Measurements from ENCODE around the gene SERINC5. TPM values are rescaled to one million over a fixed set of nuclear protein-coding genes. Genes with fewer than 3 reads are reported as not detected.

SERINC5 gene
- total and polyA plus RNA-seq, 9 donors = 13.1 to 23.5 (median 16.7) TPM

GRCh38 chr5:80134876-80135275 lies 121.0 kb downstream of the SERINC5 start:
- Histone ChIP-seq H3K27ac (ENCODE audit: low read length) (no peak overlapping the region), H3K27me3 (ENCODE audit: control insufficient read depth, insufficient read depth, low read length) (no peaks in the 10 kb centered on the region), H3K4me1 (ENCODE audit: control insufficient read depth, insufficient read depth, low read length) (no peaks in the 10 kb centered on the region), H3K9me3 (replicated peaks; ENCODE audit: control insufficient read depth, low read depth, low read length) (no peaks in the 10 kb centered on the region), H3K4me3 (ENCODE audit: low read length) (no peak overlapping the region), H3K36me3 (ENCODE audit: control insufficient read depth, insufficient read depth, low read length) (no peaks in the 10 kb centered on the region)
- no peak for DNase-seq
- WGBS (ENCODE audit: insufficient coverage) = 100% methylated on average over 1 of the region's 3 CpGs

GRCh38 chr5:80129146-80129545 lies 126.7 kb downstream of the SERINC5 start:
- Histone ChIP-seq H3K4me3 (ENCODE audit: low read length) (no peak overlapping the region), H3K9me3 (replicated peaks; ENCODE audit: control insufficient read depth, low read depth, low read length) (no peaks in the 10 kb centered on the region), H3K27ac (ENCODE audit: low read length) (no peak overlapping the region), H3K4me1 (ENCODE audit: control insufficient read depth, insufficient read depth, low read length) (peaks cover 4% of the 10 kb centered on the region), H3K27me3 (ENCODE audit: control insufficient read depth, insufficient read depth, low read length) (no peaks in the 10 kb centered on the region), H3K36me3 (ENCODE audit: control insufficient read depth, insufficient read depth, low read length) (no peaks in the 10 kb centered on the region)
- DNase-seq = no peak
- WGBS (ENCODE audit: insufficient coverage) = 60% methylated on average over 1 of the region's 5 CpGs

GRCh38 chr5:80128141-80128540 lies 127.7 kb downstream of the SERINC5 start:
- Histone ChIP-seq H3K4me3 (ENCODE audit: low read length) (no peak overlapping the region), H3K9me3 (replicated peaks; ENCODE audit: control insufficient read depth, low read depth, low read length) (no peaks in the 10 kb centered on the region), H3K27me3 (ENCODE audit: control insufficient read depth, insufficient read depth, low read length) (no peaks in the 10 kb centered on the region), H3K4me1 (ENCODE audit: control insufficient read depth, insufficient read depth, low read length) (peaks cover 4% of the 10 kb centered on the region), H3K36me3 (ENCODE audit: control insufficient read depth, insufficient read depth, low read length) (no peaks in the 10 kb centered on the region), H3K27ac (ENCODE audit: low read length) (peak overlapping the region; percentile 13)
- DNase-seq = peak; percentile 46
- no CpG with 5 or more reads among the region's 2 CpGs for WGBS (ENCODE audit: insufficient coverage)

- Histone ChIP-seq H3K9me3 (replicated peaks; ENCODE audit: control insufficient read depth, low read depth, low read length) (no peaks in the 10 kb centered on the region), H3K4me1 (ENCODE audit: control insufficient read depth, insufficient read depth, low read length) (peaks cover 4% of the 10 kb centered on the region), H3K36me3 (ENCODE audit: control insufficient read depth, insufficient read depth, low read length) (no peaks in the 10 kb centered on the region), H3K27me3 (ENCODE audit: control insufficient read depth, insufficient read depth, low read length) (no peaks in the 10 kb centered on the region), H3K4me3 (ENCODE audit: low read length) (no peak overlapping the region), H3K27ac (ENCODE audit: low read length) (no peak overlapping the region)
- DNase-seq = no peak
- WGBS (ENCODE audit: insufficient coverage) = 93% methylated on average over 2 of the region's 4 CpGs
Measured at GRCh38 chr5:80127116-80127552, 128.7 kb downstream of the SERINC5 start.

- Histone ChIP-seq H3K27ac (ENCODE audit: low read length) (peak overlapping the region; percentile 49), H3K27me3 (ENCODE audit: control insufficient read depth, insufficient read depth, low read length) (no peaks in the 10 kb centered on the region), H3K9me3 (replicated peaks; ENCODE audit: control insufficient read depth, low read depth, low read length) (no peaks in the 10 kb centered on the region), H3K36me3 (ENCODE audit: control insufficient read depth, insufficient read depth, low read length) (no peaks in the 10 kb centered on the region), H3K4me3 (ENCODE audit: low read length) (no peak overlapping the region), H3K4me1 (ENCODE audit: control insufficient read depth, insufficient read depth, low read length) (peaks cover 4% of the 10 kb centered on the region)
- DNase-seq = peak; percentile 79
- no CpG with 5 or more reads among the region's 4 CpGs for WGBS (ENCODE audit: insufficient coverage)
Measured at GRCh38 chr5:80125962-80126480, 129.8 kb downstream of the SERINC5 start.

GRCh38 chr5:80125022-80125961 lies 130.6 kb downstream of the SERINC5 start:
- Histone ChIP-seq H3K36me3 (ENCODE audit: control insufficient read depth, insufficient read depth, low read length) (no peaks in the 10 kb centered on the region), H3K27ac (ENCODE audit: low read length) (peak overlapping the region; percentile 49), H3K27me3 (ENCODE audit: control insufficient read depth, insufficient read depth, low read length) (no peaks in the 10 kb centered on the region), H3K4me1 (ENCODE audit: control insufficient read depth, insufficient read depth, low read length) (peaks cover 4% of the 10 kb centered on the region), H3K4me3 (ENCODE audit: low read length) (no peak overlapping the region), H3K9me3 (replicated peaks; ENCODE audit: control insufficient read depth, low read depth, low read length) (no peaks in the 10 kb centered on the region)
- DNase-seq = no peak
- WGBS (ENCODE audit: insufficient coverage) = 87% methylated on average over 8 of the region's 11 CpGs

- 89% methylated on average over 7 of the region's 9 CpGs for WGBS (ENCODE audit: insufficient coverage)
- Histone ChIP-seq H3K27me3 (ENCODE audit: control insufficient read depth, insufficient read depth, low read length) (no peaks in the 10 kb centered on the region), H3K36me3 (ENCODE audit: control insufficient read depth, insufficient read depth, low read length) (no peaks in the 10 kb centered on the region), H3K4me3 (ENCODE audit: low read length) (no peak overlapping the region), H3K27ac (ENCODE audit: low read length) (no peak overlapping the region), H3K4me1 (ENCODE audit: control insufficient read depth, insufficient read depth, low read length) (peaks cover 4% of the 10 kb centered on the region), H3K9me3 (replicated peaks; ENCODE audit: control insufficient read depth, low read depth, low read length) (no peaks in the 10 kb centered on the region)
- DNase-seq = no peak
Measured at GRCh38 chr5:80124121-80124918, 131.5 kb downstream of the SERINC5 start.

- no peaks in the 10 kb centered on the region for H3K27me3 ChIP-seq (ENCODE audit: control insufficient read depth, insufficient read depth, low read length)
- H3K36me3 ChIP-seq (ENCODE audit: control insufficient read depth, insufficient read depth, low read length) = no peaks in the 10 kb centered on the region
- peak; percentile 80 for DNase-seq
- H3K4me1 ChIP-seq (ENCODE audit: control insufficient read depth, insufficient read depth, low read length) = peaks cover 2% of the 10 kb centered on the region
- H3K4me3 ChIP-seq (ENCODE audit: low read length) = no peak overlapping the region
- 66% methylated on average over 2 of the region's 2 CpGs for WGBS (ENCODE audit: insufficient coverage)
- peaks cover 2% of the 10 kb centered on the region for H3K9me3 ChIP-seq (replicated peaks; ENCODE audit: control insufficient read depth, low read depth, low read length)
- H3K27ac ChIP-seq (ENCODE audit: low read length) = no peak overlapping the region
Measured at GRCh38 chr5:80122579-80122978, 133.3 kb downstream of the SERINC5 start.

GRCh38 chr5:80119372-80119771 lies 136.5 kb downstream of the SERINC5 start:
- H3K27ac ChIP-seq (ENCODE audit: low read length) = no peak overlapping the region
- WGBS (ENCODE audit: insufficient coverage) = 88% methylated on average over 1 of the region's 2 CpGs
- peaks cover 2% of the 10 kb centered on the region for H3K4me1 ChIP-seq (ENCODE audit: control insufficient read depth, insufficient read depth, low read length)
- H3K27me3 ChIP-seq (ENCODE audit: control insufficient read depth, insufficient read depth, low read length) = no peaks in the 10 kb centered on the region
- H3K9me3 ChIP-seq (replicated peaks; ENCODE audit: control insufficient read depth, low read depth, low read length) = peaks cover 3% of the 10 kb centered on the region
- no peaks in the 10 kb centered on the region for H3K36me3 ChIP-seq (ENCODE audit: control insufficient read depth, insufficient read depth, low read length)
- DNase-seq = peak; percentile 63
- H3K4me3 ChIP-seq (ENCODE audit: low read length) = no peak overlapping the region

GRCh38 chr5:80117446-80117845 lies 138.4 kb downstream of the SERINC5 start:
- Histone ChIP-seq H3K36me3 (ENCODE audit: control insufficient read depth, insufficient read depth, low read length) (no peaks in the 10 kb centered on the region), H3K27ac (ENCODE audit: low read length) (no peak overlapping the region), H3K27me3 (ENCODE audit: control insufficient read depth, insufficient read depth, low read length) (no peaks in the 10 kb centered on the region), H3K4me3 (ENCODE audit: low read length) (no peak overlapping the region), H3K4me1 (ENCODE audit: control insufficient read depth, insufficient read depth, low read length) (peaks cover 2% of the 10 kb centered on the region), H3K9me3 (replicated peaks; ENCODE audit: control insufficient read depth, low read depth, low read length) (peaks cover 3% of the 10 kb centered on the region)
- DNase-seq = no peak

Measured in muscle of leg (tissue), 11 donors.